C4-2B (cell line): Measurements from ENCODE around the gene ZNF423.

Experiments
- ZFX ChIP-seq: fragments of 450-650 bp; IDR thresholded peaks from 2 replicates; pipeline ENCODE4 v1.6.1; 2017
- TF ChIP-seq, protein P1 (sequence below): fragments of 450-650 bp; conservative IDR thresholded peaks from 2 replicates; pipeline ENCODE4 v1.5.1; 2017; ENCODE audit warnings: mild to moderate bottlenecking

- TF ChIP-seq, protein P1, sequence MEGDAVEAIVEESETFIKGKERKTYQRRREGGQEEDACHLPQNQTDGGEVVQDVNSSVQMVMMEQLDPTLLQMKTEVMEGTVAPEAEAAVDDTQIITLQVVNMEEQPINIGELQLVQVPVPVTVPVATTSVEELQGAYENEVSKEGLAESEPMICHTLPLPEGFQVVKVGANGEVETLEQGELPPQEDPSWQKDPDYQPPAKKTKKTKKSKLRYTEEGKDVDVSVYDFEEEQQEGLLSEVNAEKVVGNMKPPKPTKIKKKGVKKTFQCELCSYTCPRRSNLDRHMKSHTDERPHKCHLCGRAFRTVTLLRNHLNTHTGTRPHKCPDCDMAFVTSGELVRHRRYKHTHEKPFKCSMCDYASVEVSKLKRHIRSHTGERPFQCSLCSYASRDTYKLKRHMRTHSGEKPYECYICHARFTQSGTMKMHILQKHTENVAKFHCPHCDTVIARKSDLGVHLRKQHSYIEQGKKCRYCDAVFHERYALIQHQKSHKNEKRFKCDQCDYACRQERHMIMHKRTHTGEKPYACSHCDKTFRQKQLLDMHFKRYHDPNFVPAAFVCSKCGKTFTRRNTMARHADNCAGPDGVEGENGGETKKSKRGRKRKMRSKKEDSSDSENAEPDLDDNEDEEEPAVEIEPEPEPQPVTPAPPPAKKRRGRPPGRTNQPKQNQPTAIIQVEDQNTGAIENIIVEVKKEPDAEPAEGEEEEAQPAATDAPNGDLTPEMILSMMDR = no peak
- no peak for TF ChIP-seq ZFX
Observed at GRCh38 chr16:49673442-49673841, 182.5 kb downstream of the ZNF423 start.
